Right lung (tissue), 5 donors: Measurements from ENCODE around the gene FASTKD1. TPM values are rescaled to one million over a fixed set of nuclear protein-coding genes. Genes with fewer than 3 reads are reported as not detected.
A peak's percentile ranks its signal among the peaks of the same experiment; 100 is the strongest.
"Not testable (repeated sequence)": the region's sequence is repeated elsewhere in the genome, so short reads cannot be mapped to it uniquely, and the experiment has no call there.

ENCODE experiments used
- DNase-seq, 2 donors: peaks; one replicate each; pipeline ENCODE4 v3.0.0-alpha.2; 2013
- polyA plus RNA-seq, 5 donors: library from polyadenylated mRNA; unstranded; fragments of 120-200 nt; gene quantifications; one replicate each; pipeline versions ENCODE4 v1.2.1 to v1.2.3, GENCODE V29; 2013; ENCODE audit warnings: inconsistent platforms in 1 of 5, low replicate concordance in 1 of 5; ENCODE audit not compliant: insufficient read length in 5 of 5, insufficient read depth in 1 of 5

FASTKD1 gene
- polyA plus RNA-seq, 5 donors, result 33.7 to 46.5 (median 41.4) TPM

GRCh38 chr2:169572821-169573159 is 875 bp downstream of the FASTKD1 start:
- no peak for DNase-seq

GRCh38 chr2:169572189-169572588 is 1.5 kb downstream of the FASTKD1 start:
- DNase-seq, result no peak

DNA sequence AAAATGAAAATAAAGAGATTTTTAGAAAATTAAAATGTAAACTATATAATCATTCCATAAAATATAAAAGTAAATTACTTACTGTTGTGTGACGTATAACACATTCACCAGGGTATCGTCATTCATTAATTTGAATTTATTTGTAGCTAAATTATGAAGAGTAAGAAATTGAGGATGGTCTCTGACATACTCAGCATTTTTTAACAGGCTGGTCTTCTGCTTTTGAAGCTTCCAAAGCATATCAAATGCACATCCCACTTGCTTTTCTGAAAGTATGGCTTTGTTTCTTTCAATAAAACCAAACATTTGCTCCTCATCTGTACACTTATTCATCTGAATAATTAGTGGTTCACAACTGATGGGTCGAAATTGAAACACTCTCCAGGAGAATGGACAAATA is 2.1 kb downstream of the FASTKD1 start:
- DNase-seq, result no peak

GRCh38 chr2:169570752-169571151 is 2.9 kb downstream of the FASTKD1 start:
- not testable (repeated sequence) for DNase-seq

DNA sequence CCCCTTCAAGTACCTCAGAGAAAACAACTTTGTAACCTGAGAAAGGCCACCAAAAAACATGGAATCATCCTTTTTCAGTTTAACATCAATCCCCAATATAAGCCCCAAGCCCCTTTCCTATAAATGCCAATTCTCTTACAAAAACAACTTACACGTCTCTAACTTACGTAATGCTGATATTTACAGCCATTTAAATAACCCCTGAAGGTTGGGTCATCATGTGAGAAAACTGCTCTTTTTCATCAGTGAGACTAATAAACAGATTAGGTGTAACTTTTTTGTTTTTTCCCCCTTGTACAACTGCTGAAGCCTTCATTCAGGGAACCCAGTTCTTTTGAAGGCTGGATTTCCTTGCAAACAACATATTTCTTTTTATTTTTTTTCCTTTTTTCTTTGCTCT is 3.7 kb downstream of the FASTKD1 start:
- no peak for DNase-seq

DNA sequence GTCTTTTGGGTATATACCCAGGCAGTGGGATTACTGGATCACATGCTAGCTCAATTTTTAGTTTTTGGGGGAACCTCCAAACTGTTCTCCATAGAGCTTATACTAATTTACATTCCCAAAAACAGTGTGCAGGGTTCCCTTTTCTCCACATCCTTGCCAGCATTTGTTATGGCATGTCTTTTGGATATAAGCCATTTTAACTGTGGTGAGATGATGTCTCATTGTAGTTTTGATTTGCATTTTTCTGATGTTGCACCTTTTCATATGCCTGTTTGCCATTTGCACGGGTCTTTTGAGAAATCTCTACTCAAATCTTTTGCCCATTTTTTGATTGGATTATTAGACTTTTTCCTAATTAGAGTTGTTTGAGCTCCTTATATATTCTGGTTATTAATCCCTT is 8.0 kb downstream of the FASTKD1 start:
- no peak for DNase-seq

DNA sequence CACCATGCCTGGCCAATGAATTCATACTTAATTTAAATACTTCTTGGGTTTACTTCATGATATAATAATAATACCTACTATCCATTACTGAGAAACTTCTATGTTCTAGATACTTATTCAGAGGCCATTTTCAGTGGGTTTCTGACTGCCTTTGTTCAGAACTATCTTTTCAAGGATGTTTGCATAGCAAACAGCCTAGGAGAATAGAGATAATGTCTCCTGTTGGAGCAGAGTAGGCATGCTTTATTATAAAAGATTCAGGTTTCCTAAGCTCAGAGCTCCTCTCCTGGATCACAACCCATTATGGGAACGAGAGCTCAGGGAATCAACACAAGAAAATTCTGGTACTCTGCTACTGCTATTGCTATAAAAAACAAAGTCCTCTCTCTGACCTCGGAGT is 11.1 kb downstream of the FASTKD1 start:
- no peak for DNase-seq

- DNase-seq, result not testable (repeated sequence)
These were observed 11.6 kb downstream of the FASTKD1 start for GRCh38 chr2:169562084-169562483.

GRCh38 chr2:169561364-169561763 is 12.3 kb downstream of the FASTKD1 start:
- no peak for DNase-seq

GRCh38 chr2:169546756-169547155 is 26.9 kb downstream of the FASTKD1 start:
- DNase-seq, result no peak

- DNase-seq, result no peak
These were observed 31.2 kb downstream of the FASTKD1 start for GRCh38 chr2:169542433-169542832.

DNA sequence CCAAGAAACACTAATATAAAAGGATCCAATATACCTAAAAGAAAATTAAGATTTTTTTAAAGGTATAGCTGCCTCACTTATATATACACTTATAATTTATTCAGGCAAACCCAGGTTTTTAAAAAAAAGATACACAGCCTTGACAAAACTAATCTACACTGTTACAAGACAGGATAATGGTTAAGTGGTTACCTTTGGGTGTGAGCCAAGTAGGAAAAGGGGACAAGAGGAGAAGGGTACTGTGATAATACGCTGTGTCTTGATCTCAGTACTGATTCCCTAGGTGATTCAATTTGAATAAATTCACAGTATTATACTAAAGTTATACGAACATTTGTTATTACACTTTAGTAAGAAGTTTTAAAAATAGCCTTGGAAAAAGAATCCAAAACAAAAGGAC is 33.5 kb downstream of the FASTKD1 start:
- no peak for DNase-seq

DNA sequence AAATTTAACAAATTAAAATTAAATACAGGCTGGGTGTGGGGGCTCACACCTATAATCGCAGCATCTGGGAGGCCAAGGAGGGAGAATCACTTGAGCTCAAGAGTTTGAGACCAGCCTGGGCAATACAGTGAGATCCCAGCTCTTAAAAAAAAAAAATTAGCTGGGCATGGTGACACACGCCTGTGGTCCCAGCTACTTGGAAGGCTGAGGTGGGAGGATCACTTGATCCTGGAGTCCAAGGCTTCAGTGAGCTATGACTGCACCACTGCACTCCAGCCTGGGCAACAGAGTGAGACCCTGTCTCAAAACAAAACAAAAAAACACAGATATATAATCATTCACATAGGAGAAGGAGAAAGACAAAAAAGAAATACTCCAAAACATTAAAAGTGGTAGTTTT is 34.2 kb downstream of the FASTKD1 start:
- not testable (repeated sequence) for DNase-seq

DNA sequence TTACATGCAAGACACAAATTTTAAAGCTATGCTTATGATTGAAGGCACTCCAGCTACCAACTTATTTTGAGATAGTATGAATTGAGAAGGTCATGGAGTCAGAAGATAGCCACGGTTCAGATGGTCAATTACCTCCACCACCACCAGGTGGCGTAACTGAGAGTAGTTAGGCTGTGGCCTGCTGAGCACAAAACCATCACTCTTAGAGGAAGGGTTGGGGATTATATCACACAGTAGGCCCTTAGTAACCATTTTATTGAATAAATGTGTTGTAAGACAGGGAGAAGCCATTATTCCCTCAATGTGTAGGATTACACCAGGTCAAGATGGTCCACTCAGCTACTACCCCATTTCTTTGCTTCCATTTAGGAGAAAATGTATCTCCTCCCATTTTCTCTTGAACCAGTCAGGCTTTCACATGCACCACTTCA is 45.4 kb downstream of the FASTKD1 start:
- DNase-seq, result peak in 1 of 2 donors; percentile 29

DNA sequence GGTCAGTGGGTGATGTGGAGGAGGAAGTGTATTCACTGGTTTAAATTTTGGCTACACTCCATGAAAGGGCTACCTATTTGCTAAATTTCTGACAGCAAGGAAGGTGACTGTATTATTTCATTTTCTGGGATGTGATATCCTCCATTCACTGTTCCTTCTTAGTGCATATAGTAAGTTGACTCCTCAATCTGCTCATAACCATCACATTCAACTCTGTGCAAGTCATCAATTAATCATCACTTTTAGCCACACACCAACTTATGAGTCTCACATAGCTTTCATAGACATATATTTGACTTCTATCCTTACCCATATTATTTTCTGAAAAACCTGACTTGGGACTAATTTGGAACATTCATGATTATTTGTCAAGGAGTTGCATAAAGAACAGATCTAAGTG is 47.2 kb downstream of the FASTKD1 start:
- DNase-seq, result no peak

- DNase-seq, result no peak
These were observed 48.2 kb downstream of the FASTKD1 start for GRCh38 chr2:169525434-169525833.

- DNase-seq, result no peak
These were observed 50.0 kb downstream of the FASTKD1 start for GRCh38 chr2:169523681-169524080.

- peak in 1 of 2 donors; percentile 14 for DNase-seq
These were observed 52.8 kb downstream of the FASTKD1 start for GRCh38 chr2:169520896-169521295.

GRCh38 chr2:169516488-169516995 is 57.1 kb downstream of the FASTKD1 start:
- not testable (repeated sequence) for DNase-seq

GRCh38 chr2:169514758-169515157 is 58.9 kb downstream of the FASTKD1 start:
- DNase-seq, result not testable (repeated sequence)

- DNase-seq, result peak in 1 of 2 donors; percentile 9
These were observed 59.7 kb downstream of the FASTKD1 start for GRCh38 chr2:169513926-169514325.

DNA sequence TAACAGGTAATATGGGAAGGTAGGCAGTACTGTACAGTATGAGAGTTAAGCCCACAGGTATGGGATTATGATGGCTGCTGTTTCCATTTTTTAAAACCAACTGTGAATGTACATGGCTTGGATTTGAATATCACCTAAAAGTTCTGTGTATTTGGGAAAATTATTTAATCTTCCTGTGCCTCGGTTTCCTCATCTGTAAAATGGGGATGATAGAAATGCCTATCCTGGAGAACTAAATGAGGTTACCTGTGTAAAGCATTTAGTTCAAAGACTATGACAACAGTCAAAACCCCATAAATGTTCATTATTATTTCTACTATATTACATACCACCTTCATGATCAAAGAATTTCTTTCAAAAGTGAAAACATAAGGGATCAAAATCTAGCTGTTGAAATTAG is 60.6 kb downstream of the FASTKD1 start:
- DNase-seq, result no peak

DNA sequence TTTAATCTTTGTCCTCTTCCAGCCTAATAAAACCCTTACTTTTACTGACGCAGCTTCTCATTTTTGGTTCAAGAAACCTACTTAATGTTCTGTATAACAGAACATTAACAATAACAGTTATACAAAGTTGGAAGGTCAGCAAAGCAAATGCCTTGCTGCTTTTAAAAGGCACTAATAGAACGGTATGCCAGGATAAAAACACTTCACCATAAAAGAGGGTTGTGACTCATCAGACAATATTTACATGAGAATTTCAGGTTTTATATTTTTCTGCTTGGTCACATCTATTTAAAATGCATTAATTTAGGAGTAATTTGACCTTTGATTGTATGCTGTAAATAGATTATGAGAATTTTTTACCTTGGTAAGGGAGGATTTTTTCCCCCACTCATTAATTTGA is 61.1 kb downstream of the FASTKD1 start:
- DNase-seq, result no peak

DNA sequence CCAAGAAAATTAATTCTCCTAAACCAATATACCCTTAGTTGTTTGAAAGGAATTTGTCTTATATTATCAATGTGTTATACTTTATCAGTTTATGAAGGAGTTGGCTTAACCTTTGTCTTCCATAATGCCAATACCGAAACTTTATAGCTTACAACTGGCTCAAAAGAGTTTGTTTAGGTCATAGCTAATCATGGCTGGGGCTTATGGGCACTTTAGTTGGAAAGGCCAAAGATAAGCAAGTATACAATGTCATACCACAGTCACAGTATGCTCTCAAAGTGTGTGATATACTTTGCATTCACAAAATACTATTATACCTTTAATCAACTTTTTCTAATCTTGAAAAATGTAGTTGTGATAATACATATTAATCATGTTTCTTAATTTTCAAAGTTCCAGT is 61.8 kb downstream of the FASTKD1 start:
- DNase-seq, result no peak

- no peak for DNase-seq
These were observed 63.2 kb downstream of the FASTKD1 start for GRCh38 chr2:169510496-169510895.
